PC-9 (cell line): ENCODE measurements around the gene COL13A1.

Experiments used
- EZH2 ChIP-seq: fragments of 200-600 bp; sonication (generic); IDR thresholded peaks from 2 replicates; pipeline ENCODE4 v1.8.0; 2017; ENCODE audit warnings: antibody characterized with exemption, low read depth
- TF ChIP-seq, protein P1 (sequence below): fragments of 200-600 bp; sonication (generic); conservative IDR thresholded peaks from 2 replicates; pipeline ENCODE4 v1.6.1; 2017; ENCODE audit warnings: mixed run types, antibody characterized with exemption, mild to moderate bottlenecking, moderate library complexity

DNA sequence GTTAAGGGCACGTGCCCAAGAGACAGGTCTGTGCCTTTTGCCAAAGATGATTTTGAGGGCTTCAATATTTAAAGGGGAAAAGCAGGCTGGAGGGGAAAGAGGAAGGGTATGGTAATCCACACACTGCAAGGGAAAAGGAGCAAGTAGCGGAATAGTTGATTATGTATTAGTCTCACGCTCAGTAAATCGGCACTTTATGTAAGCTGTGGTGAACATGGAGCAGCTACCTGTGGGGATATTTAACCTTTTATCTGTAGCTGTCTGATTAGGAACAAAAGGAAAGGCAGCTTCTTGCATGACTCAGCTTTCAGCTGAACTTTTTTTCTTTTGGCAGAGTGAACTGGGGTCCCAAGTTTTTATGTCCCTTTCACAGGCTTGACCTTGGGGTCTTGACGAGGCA lies 123.4 kb downstream of the COL13A1 start:
- TF ChIP-seq, protein P1, sequence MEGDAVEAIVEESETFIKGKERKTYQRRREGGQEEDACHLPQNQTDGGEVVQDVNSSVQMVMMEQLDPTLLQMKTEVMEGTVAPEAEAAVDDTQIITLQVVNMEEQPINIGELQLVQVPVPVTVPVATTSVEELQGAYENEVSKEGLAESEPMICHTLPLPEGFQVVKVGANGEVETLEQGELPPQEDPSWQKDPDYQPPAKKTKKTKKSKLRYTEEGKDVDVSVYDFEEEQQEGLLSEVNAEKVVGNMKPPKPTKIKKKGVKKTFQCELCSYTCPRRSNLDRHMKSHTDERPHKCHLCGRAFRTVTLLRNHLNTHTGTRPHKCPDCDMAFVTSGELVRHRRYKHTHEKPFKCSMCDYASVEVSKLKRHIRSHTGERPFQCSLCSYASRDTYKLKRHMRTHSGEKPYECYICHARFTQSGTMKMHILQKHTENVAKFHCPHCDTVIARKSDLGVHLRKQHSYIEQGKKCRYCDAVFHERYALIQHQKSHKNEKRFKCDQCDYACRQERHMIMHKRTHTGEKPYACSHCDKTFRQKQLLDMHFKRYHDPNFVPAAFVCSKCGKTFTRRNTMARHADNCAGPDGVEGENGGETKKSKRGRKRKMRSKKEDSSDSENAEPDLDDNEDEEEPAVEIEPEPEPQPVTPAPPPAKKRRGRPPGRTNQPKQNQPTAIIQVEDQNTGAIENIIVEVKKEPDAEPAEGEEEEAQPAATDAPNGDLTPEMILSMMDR: no peak
- no peak for TF ChIP-seq EZH2
